CD14-positive monocyte (primary cell): ENCODE data around the gene NACC1. TPM values are rescaled to one million over a fixed set of nuclear protein-coding genes. Genes with fewer than 3 reads are reported as not detected.
A peak's percentile ranks its signal among the peaks of the same experiment; 100 is the strongest.

Experiments used
- DNase-seq, 3 donors: peaks; one replicate each; pipeline ENCODE4 v3.0.0-alpha.2; 2011 to 2022
- H2AFZ ChIP-seq: 2 replicates; pipeline ENCODE4 v1.6.0; 2012; ENCODE audit warnings: mild to moderate bottlenecking, low read depth, low read length, inconsistent platforms; ENCODE audit not compliant: insufficient read depth, poor library complexity, severe bottlenecking
- H3K27ac ChIP-seq, 2 donors: 1 replicate in 1 of 2; 2 replicates in 1 of 2; pipeline ENCODE4 v1.5.1; 2012 to 2013; ENCODE audit warnings: low read length in 2 of 2, control low read depth in 1 of 2, inconsistent platforms in 1 of 2, low read depth in 1 of 2, mild to moderate bottlenecking in 1 of 2
- H3K27me3 ChIP-seq, 2 donors: one replicate each; pipeline versions ENCODE4 v1.6.0 to v1.6.1; 2011 to 2013; ENCODE audit warnings: low read length in 2 of 2; ENCODE audit not compliant: control insufficient read depth in 2 of 2, insufficient read depth in 2 of 2
- H3K36me3 ChIP-seq, 2 donors: replicated peaks in 1 of 2; 1 replicate in 1 of 2; 2 replicates in 1 of 2; pipeline versions ENCODE4 v1.5.1 to v1.6.1; 2012 to 2013; ENCODE audit warnings: low read length in 2 of 2, control low read depth in 1 of 2, inconsistent platforms in 1 of 2, mild to moderate bottlenecking in 1 of 2; ENCODE audit not compliant: insufficient read depth in 2 of 2, control insufficient read depth in 1 of 2
- H3K4me1 ChIP-seq, 2 donors: 1 replicate in 1 of 2; 2 replicates in 1 of 2; pipeline versions ENCODE4 v1.5.1 to v1.6.1; 2012 to 2013; ENCODE audit warnings: low read length in 2 of 2, control low read depth in 1 of 2, inconsistent platforms in 1 of 2, mild to moderate bottlenecking in 1 of 2, moderate library complexity in 1 of 2; ENCODE audit not compliant: insufficient read depth in 2 of 2, control insufficient read depth in 1 of 2
- H3K4me2 ChIP-seq: replicated peaks from 2 replicates; pipeline ENCODE3; 2012; ENCODE audit warnings: low read length, moderate library complexity, mild to moderate bottlenecking; ENCODE audit not compliant: poor library complexity, severe bottlenecking; ENCODE audit errors: extremely low read depth
- H3K4me3 ChIP-seq, 3 experiments: fragments of 200-600 bp in 1 of 3; sonication (generic) in 1 of 3; replicated peaks in 1 of 3; 1 replicate in 2 of 3; 2 replicates in 1 of 3; pipeline ENCODE4 v1.5.1; 2011 to 2013; ENCODE audit warnings: low read length in 3 of 3, mild to moderate bottlenecking in 3 of 3, control low read depth in 2 of 3, low read depth in 2 of 3, inconsistent platforms in 1 of 3, moderate library complexity in 1 of 3
- H3K79me2 ChIP-seq: 2 replicates; pipeline ENCODE4 v1.6.0; 2012; ENCODE audit warnings: mild to moderate bottlenecking, control low read depth, inconsistent platforms, low read length, moderate library complexity; ENCODE audit not compliant: insufficient read depth
- H3K9ac ChIP-seq: 2 replicates; pipeline ENCODE4 v1.6.0; 2017; ENCODE audit warnings: low read length, mild to moderate bottlenecking; ENCODE audit not compliant: insufficient read depth, poor library complexity, severe bottlenecking
- H3K9me3 ChIP-seq, 2 donors: replicated peaks in 1 of 2; 1 replicate in 1 of 2; 2 replicates in 1 of 2; pipeline versions ENCODE4 v1.5.1 to v1.6.1; 2012 to 2013; ENCODE audit warnings: low read length in 2 of 2, control low read depth in 1 of 2; ENCODE audit not compliant: control insufficient read depth in 1 of 2, insufficient read depth in 1 of 2
- H4K20me1 ChIP-seq: 2 replicates; pipeline ENCODE4 v1.6.0; 2012; ENCODE audit warnings: mild to moderate bottlenecking, low read length, control low read depth, moderate library complexity; ENCODE audit not compliant: insufficient read depth
- H3K27ac Mint-ChIP-seq, 7 donors: one replicate each; pipeline ENCODE4 v1.8.0; 2020; ENCODE audit warnings: mild to moderate bottlenecking in 7 of 7, mixed read lengths in 7 of 7, moderate library complexity in 6 of 7, inconsistent platforms in 2 of 7
- H3K27me3 Mint-ChIP-seq, 3 donors: one replicate each; pipeline ENCODE4 v1.8.0; 2021 to 2022; ENCODE audit warnings: low read depth in 3 of 3, mild to moderate bottlenecking in 3 of 3, mixed read lengths in 3 of 3, moderate library complexity in 3 of 3, inconsistent platforms in 1 of 3
- H3K36me3 Mint-ChIP-seq, 2 donors: one replicate each; pipeline ENCODE4 v1.8.0; 2020; ENCODE audit warnings: mixed read lengths in 2 of 2, inconsistent platforms in 1 of 2, mild to moderate bottlenecking in 1 of 2
- H3K4me1 Mint-ChIP-seq: one replicate; pipeline ENCODE4 v1.8.0; 2020; ENCODE audit warnings: mild to moderate bottlenecking, mixed read lengths
- H3K4me3 Mint-ChIP-seq, 2 donors: one replicate each; pipeline ENCODE4 v1.8.0; 2020; ENCODE audit warnings: mild to moderate bottlenecking in 2 of 2, mixed read lengths in 2 of 2, moderate library complexity in 1 of 2
- H3K9me3 Mint-ChIP-seq, 7 donors: one replicate each; pipeline ENCODE4 v1.8.0; 2020 to 2022; ENCODE audit warnings: mixed read lengths in 7 of 7, mild to moderate bottlenecking in 6 of 7, moderate library complexity in 6 of 7, inconsistent platforms in 2 of 7
- WGBS: methylation state at CpG from one replicate; pipeline ENCODE4 v1.1.5; 2013; ENCODE audit warnings: missing lambda C conversion rate; ENCODE audit not compliant: insufficient coverage; 5-methylcytosine and 5-hydroxymethylcytosine counted together
- intact Hi-C, 2 donors: fragments of 100-400 bp; cut with micrococcal nuclease; formaldehyde crosslinking; loops; one replicate each; pipeline versions ENCODE4 v1.15.0 to v1.15.1; 2023
- polyA plus RNA-seq, 3 donors: library from polyadenylated mRNA; depleted of rRNA in 1 of 3; unstranded in 2 of 3; stranded (reverse) in 1 of 3; fragments of 300-500 nt in 2 of 3; fragments of >200 nt in 1 of 3; fragmentation: Illumina TruSeq in 2 of 3; gene quantifications; 1 replicate in 2 of 3; 2 replicates in 1 of 3; pipeline ENCODE4 v1.2.3, GENCODE V29; 2012 to 2021
- TF ChIP-seq, protein P1 (sequence below): fragments of 200-600 bp; IDR thresholded peaks from one replicate; pipeline ENCODE4 v1.8.0; 2022; ENCODE audit warnings: antibody characterized with exemption, mild to moderate bottlenecking

The NACC1 gene
- polyA plus RNA-seq, 3 donors = 1.1 to 20.1 (median 2.2) TPM

- H3K36me3 ChIP-seq = no peaks in the 10 kb centered on the region
- H3K79me2 ChIP-seq = no peaks in the 10 kb centered on the region
- 96% methylated on average over 7 of the region's 12 CpGs for WGBS
- Mint-ChIP-seq H3K27ac (peak overlapping the region in 2 of 7 donors; percentile 42 to 46), H3K4me1 (peaks cover 14% of the 10 kb centered on the region), H3K9me3 (no peaks in the 10 kb centered on the region), H3K27me3 (peaks cover 3 to 7% (median 5%) of the 10 kb centered on the region in 3 donors), H3K4me3 (no peak overlapping the region), H3K36me3 (peaks cover 0 to 3% of the 10 kb centered on the region in 2 donors)
- intact Hi-C loops = no loop called here
- no peak overlapping the region for H3K27ac ChIP-seq
- H4K20me1 ChIP-seq = no peaks in the 10 kb centered on the region
- DNase-seq = no peak
- H3K9ac ChIP-seq = no peak overlapping the region
- H3K27me3 ChIP-seq = no peaks in the 10 kb centered on the region
- no peak overlapping the region for H2AFZ ChIP-seq
- no peak overlapping the region for H3K4me2 ChIP-seq
- H3K4me1 ChIP-seq = peaks cover 0 to 3% of the 10 kb centered on the region in 2 donors
- no peaks in the 10 kb centered on the region for H3K9me3 ChIP-seq
- TF ChIP-seq, protein P1, sequence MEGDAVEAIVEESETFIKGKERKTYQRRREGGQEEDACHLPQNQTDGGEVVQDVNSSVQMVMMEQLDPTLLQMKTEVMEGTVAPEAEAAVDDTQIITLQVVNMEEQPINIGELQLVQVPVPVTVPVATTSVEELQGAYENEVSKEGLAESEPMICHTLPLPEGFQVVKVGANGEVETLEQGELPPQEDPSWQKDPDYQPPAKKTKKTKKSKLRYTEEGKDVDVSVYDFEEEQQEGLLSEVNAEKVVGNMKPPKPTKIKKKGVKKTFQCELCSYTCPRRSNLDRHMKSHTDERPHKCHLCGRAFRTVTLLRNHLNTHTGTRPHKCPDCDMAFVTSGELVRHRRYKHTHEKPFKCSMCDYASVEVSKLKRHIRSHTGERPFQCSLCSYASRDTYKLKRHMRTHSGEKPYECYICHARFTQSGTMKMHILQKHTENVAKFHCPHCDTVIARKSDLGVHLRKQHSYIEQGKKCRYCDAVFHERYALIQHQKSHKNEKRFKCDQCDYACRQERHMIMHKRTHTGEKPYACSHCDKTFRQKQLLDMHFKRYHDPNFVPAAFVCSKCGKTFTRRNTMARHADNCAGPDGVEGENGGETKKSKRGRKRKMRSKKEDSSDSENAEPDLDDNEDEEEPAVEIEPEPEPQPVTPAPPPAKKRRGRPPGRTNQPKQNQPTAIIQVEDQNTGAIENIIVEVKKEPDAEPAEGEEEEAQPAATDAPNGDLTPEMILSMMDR = no peak
- no peak overlapping the region for H3K4me3 ChIP-seq
Measured at GRCh38 chr19:13087295-13087694, 30.8 kb upstream of the NACC1 start.

- H3K36me3 Mint-ChIP-seq = peaks cover 0 to 3% of the 10 kb centered on the region in 2 donors
- peaks cover 3 to 7% (median 5%) of the 10 kb centered on the region in 3 donors for H3K27me3 Mint-ChIP-seq
- TF ChIP-seq, protein P1 = no peak
- no peaks in the 10 kb centered on the region for H3K9me3 Mint-ChIP-seq
- Histone ChIP-seq H3K9me3 (no peaks in the 10 kb centered on the region), H3K27ac (no peak overlapping the region), H3K4me2 (no peak overlapping the region), H3K9ac (no peak overlapping the region), H3K27me3 (no peaks in the 10 kb centered on the region), H3K79me2 (no peaks in the 10 kb centered on the region), H3K36me3 (no peaks in the 10 kb centered on the region), H2AFZ (no peak overlapping the region), H3K4me3 (no peak overlapping the region), H4K20me1 (no peaks in the 10 kb centered on the region), H3K4me1 (peaks cover 0 to 3% of the 10 kb centered on the region in 2 donors)
- intact Hi-C loops = no loop called here
- DNase-seq = no peak
- no peak overlapping the region for H3K27ac Mint-ChIP-seq
- WGBS = 93% methylated on average over 23 of the region's 37 CpGs
- peak overlapping the region; percentile 52 to 57 for H3K4me3 Mint-ChIP-seq
- peaks cover 14% of the 10 kb centered on the region for H3K4me1 Mint-ChIP-seq
Measured at GRCh38 chr19:13087795-13088537, 30.1 kb upstream of the NACC1 start.
